HEK293 (cell line): ENCODE results near the gene APOC3.

ENCODE experiments used
- CTCF ChIP-seq: fragments of 450-650 bp; formaldehyde crosslinking; IDR thresholded peaks from 2 replicates; pipeline ENCODE4 v1.5.1; 2016; ENCODE audit warnings: missing biosample characterization, missing genetic modification characterization
- PRDM4 ChIP-seq: fragments of 450-650 bp; formaldehyde crosslinking; IDR thresholded peaks from 2 replicates; pipeline ENCODE4 v1.5.1; 2017; ENCODE audit warnings: missing biosample characterization, missing genetic modification characterization
- ZNF19 ChIP-seq: fragments of 450-650 bp; formaldehyde crosslinking; IDR thresholded peaks from 2 replicates; pipeline ENCODE4; 2016; ENCODE audit warnings: missing biosample characterization, missing genetic modification characterization, low read depth
- ZNF350 ChIP-seq: fragments of 450-650 bp; formaldehyde crosslinking; IDR thresholded peaks from 2 replicates; pipeline ENCODE4 v1.5.0; 2017; ENCODE audit warnings: missing biosample characterization, mild to moderate bottlenecking, missing genetic modification characterization
- TF ChIP-seq, protein P1 (sequence below): fragments of 450-650 bp; formaldehyde crosslinking; IDR thresholded peaks from 2 replicates; pipeline ENCODE4 v1.5.1; 2016; ENCODE audit warnings: missing biosample characterization, missing genetic modification characterization

GRCh38 chr11:116823031-116823843, 6.5 kb upstream of the APOC3 start, which contains the start of gene APOA4:
- TF ChIP-seq PRDM4 (no peak), CTCF (no peak), ZNF19 (no peak), ZNF350 (tag by site-specific recombination) (no peak)
- TF ChIP-seq, protein P1, sequence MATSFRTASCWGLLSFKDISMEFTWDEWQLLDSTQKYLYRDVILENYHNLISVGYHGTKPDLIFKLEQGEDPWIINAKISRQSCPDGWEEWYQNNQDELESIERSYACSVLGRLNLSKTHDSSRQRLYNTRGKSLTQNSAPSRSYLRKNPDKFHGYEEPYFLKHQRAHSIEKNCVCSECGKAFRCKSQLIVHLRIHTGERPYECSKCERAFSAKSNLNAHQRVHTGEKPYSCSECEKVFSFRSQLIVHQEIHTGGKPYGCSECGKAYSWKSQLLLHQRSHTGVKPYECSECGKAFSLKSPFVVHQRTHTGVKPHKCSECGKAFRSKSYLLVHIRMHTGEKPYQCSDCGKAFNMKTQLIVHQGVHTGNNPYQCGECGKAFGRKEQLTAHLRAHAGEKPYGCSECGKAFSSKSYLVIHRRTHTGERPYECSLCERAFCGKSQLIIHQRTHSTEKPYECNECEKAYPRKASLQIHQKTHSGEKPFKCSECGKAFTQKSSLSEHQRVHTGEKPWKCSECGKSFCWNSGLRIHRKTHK: no peak
